HUES48 (cell line): ENCODE data around the gene RIIAD1.
A peak's percentile ranks its signal among the peaks of the same experiment; 100 is the strongest.
"Not testable (repeated sequence)": the region's sequence is repeated elsewhere in the genome, so short reads cannot be mapped to it uniquely, and the experiment has no call there.

ENCODE experiments used
- H3K27ac ChIP-seq: one replicate; pipeline ENCODE4 v1.7.0; 2013; ENCODE audit warnings: low read depth, low read length, inconsistent platforms
- H3K27me3 ChIP-seq: 2 replicates; pipeline ENCODE4 v1.6.1; 2013; ENCODE audit warnings: mild to moderate bottlenecking, low read length; ENCODE audit not compliant: control insufficient read depth, insufficient read depth
- H3K36me3 ChIP-seq: 2 replicates; pipeline ENCODE4 v1.6.1; 2013; ENCODE audit warnings: low read length; ENCODE audit not compliant: control insufficient read depth, insufficient read depth
- H3K4me1 ChIP-seq: 2 replicates; pipeline ENCODE4 v1.6.1; 2013; ENCODE audit warnings: mild to moderate bottlenecking, low read length; ENCODE audit not compliant: control insufficient read depth, insufficient read depth
- H3K4me3 ChIP-seq: 2 replicates; pipeline ENCODE4 v1.5.1; 2013; ENCODE audit warnings: mild to moderate bottlenecking, low read depth, low read length
- H3K9ac ChIP-seq: 2 replicates; pipeline ENCODE4 v1.6.1; 2013; ENCODE audit warnings: mild to moderate bottlenecking, low read depth, low read length, moderate library complexity
- H3K9me3 ChIP-seq: 2 replicates; pipeline ENCODE4 v1.6.1; 2013; ENCODE audit warnings: low read length; ENCODE audit not compliant: control insufficient read depth, insufficient read depth

Gene RIIAD1

DNA sequence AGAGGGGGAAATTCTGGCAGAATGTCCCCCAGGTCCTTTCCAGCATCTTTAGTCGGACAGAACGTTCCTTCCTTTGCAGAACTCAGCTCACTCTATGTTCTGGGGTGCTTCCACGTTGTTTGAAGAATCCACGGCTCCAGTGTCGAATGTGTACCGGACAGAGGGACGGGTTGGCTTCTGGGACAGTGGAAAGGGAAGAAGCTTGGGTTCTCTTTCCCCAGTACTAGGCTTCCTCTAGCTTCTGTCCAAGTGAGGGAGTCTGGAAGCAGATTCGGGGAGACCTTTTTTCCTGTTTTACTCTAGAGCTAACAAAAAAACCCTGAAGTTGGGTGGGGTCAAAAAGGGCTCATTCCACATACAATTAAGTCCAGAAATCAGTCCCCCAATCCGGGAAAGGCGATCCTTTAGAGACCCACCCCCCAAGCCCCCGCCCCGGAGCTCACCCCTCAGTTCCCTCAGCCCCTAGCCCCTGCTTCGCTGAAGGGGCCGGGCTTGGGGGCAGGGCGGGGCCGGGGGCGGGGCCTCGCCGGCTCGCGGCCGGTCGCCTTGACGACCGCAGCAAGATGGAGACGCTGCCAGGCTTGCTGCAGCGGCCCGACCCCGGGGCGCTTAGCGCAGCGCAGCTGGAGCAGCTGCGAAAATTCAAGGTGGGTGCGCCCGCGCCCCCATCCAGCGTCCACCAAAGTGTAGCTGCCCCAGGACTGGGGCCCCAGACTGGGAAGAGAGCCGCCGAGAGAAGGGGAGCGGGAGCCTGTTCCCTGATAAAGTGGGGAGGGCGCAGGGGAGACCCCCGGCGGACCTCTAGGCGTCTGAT lies at the start of gene RIIAD1:
TSS of gene RIIAD1 (plus strand) at position 549 of the 814 bp plus-strand sequence. CDS start at position 564, 15 bp downstream.
- Histone ChIP-seq H3K9me3 (no peaks in the 10 kb centered on the region), H3K4me3 (peak within 1 kb of the TSS; percentile 74), H3K9ac (no peak within 1 kb of the TSS), H3K27me3 (peaks cover 62% of the 10 kb centered on the region), H3K27ac (no peak within 1 kb of the TSS), H3K36me3 (no peaks in the 10 kb centered on the region), H3K4me1 (peaks cover 22% of the 10 kb centered on the region; the same call in 1 of the 2 replicates)

DNA sequence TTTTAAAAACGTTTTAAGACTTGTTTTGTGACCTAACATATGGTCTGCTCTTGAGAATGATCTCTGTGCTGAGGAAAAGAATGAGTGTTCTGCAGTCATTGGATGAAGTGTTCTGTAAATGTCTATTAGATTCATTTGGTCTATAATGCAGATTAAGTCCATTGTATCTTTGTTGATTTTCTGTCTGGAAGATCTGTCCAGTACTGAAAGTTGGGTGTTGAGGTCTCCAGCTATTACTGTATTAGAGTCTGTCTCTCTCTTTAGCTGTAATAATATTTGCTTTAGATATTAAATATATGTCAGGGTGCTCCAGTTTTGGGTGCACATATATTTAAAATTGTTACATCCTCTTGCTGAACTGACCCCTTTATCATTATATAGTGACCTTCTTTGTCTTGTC lies 47.9 kb upstream of the RIIAD1 start:
- Histone ChIP-seq H3K36me3 (peaks cover 27% of the 10 kb centered on the region), H3K27ac (no peak overlapping the region), H3K9me3 (no peaks in the 10 kb centered on the region), H3K4me1 (no peaks in the 10 kb centered on the region), H3K4me3 (no peak overlapping the region), H3K27me3 (no peaks in the 10 kb centered on the region), H3K9ac (no peak overlapping the region)

GRCh38 chr1:151680391-151680790 lies 40.9 kb upstream of the RIIAD1 start:
- Histone ChIP-seq H3K36me3 (peaks cover 27% of the 10 kb centered on the region), H3K4me3 (no peak overlapping the region), H3K27ac (no peak overlapping the region), H3K4me1 (no peaks in the 10 kb centered on the region), H3K27me3 (no peaks in the 10 kb centered on the region), H3K9me3 (no peaks in the 10 kb centered on the region), H3K9ac (no peak overlapping the region)

- Histone ChIP-seq H3K27me3 (no peaks in the 10 kb centered on the region), H3K4me3 (no peak overlapping the region), H3K27ac (no peak overlapping the region), H3K36me3 (peaks cover 31% of the 10 kb centered on the region), H3K4me1 (no peaks in the 10 kb centered on the region), H3K9ac (no peak overlapping the region), H3K9me3 (no peaks in the 10 kb centered on the region)
Measured at GRCh38 chr1:151680826-151681225, 40.5 kb upstream of the RIIAD1 start.

DNA sequence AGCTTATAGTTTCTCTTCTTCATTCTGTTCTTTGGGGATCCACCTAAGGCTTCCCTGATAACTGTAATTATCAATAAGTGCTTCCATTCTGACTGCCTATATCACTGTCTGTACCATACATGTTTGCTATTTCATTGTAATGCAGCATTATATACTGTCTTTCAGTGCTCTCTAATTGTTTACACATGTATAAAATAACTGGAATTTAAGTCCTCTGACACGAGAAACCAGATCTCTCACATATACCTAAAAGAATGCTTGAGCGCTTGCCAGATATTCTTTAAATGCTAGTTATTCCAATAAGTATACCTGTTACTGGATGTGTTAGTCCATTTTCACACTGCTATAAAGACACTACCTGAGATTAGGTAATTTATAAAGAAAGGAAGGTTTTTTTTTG lies 39.4 kb upstream of the RIIAD1 start:
- Histone ChIP-seq H3K4me3 (no peak overlapping the region), H3K9me3 (no peaks in the 10 kb centered on the region), H3K4me1 (no peaks in the 10 kb centered on the region), H3K27me3 (no peaks in the 10 kb centered on the region), H3K27ac (no peak overlapping the region), H3K36me3 (peaks cover 42% of the 10 kb centered on the region), H3K9ac (no peak overlapping the region)

- peaks cover 44% of the 10 kb centered on the region for H3K36me3 ChIP-seq
- not testable (repeated sequence) for H3K4me1 ChIP-seq, H3K9me3 ChIP-seq, H3K4me3 ChIP-seq, H3K27ac ChIP-seq, H3K9ac ChIP-seq, H3K27me3 ChIP-seq
Measured at GRCh38 chr1:151682901-151683300, 38.4 kb upstream of the RIIAD1 start.

DNA sequence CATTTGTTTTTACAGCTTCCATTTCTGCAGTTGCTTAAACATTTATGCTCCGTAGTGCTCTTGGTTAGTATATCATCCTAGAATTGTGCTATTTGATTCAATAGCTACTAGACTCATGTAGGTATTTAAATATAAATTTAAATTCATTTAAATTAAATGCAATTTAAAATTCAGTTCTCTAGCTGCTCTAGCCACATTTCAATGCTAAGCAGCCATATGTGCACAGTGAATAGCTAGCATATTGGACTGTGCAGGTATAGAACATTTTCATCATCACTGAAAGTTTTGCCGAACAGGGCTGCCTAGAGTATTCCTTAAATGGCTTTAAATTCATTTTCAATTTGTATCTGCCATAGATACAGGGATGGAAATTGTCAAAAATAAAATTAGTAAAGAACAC lies 37.2 kb upstream of the RIIAD1 start:
- Histone ChIP-seq H3K36me3 (peaks cover 39% of the 10 kb centered on the region), H3K27me3 (no peaks in the 10 kb centered on the region), H3K9ac (no peak overlapping the region), H3K4me3 (no peak overlapping the region), H3K4me1 (no peaks in the 10 kb centered on the region), H3K9me3 (no peaks in the 10 kb centered on the region), H3K27ac (no peak overlapping the region)

GRCh38 chr1:151686561-151686960 lies 34.8 kb upstream of the RIIAD1 start:
- no peaks in the 10 kb centered on the region for H3K9me3 ChIP-seq
- peaks cover 34% of the 10 kb centered on the region for H3K36me3 ChIP-seq
- no peak overlapping the region for H3K27ac ChIP-seq
- H3K9ac ChIP-seq = no peak overlapping the region
- H3K27me3 ChIP-seq = no peaks in the 10 kb centered on the region
- H3K4me3 ChIP-seq = no peak overlapping the region
- H3K4me1 ChIP-seq = no peaks in the 10 kb centered on the region

- H3K27ac ChIP-seq = no peak overlapping the region
- H3K9ac ChIP-seq = no peak overlapping the region
- no peak overlapping the region for H3K4me3 ChIP-seq
- no peaks in the 10 kb centered on the region for H3K9me3 ChIP-seq
- no peaks in the 10 kb centered on the region for H3K27me3 ChIP-seq
- H3K36me3 ChIP-seq = peaks cover 46% of the 10 kb centered on the region
- H3K4me1 ChIP-seq = no peaks in the 10 kb centered on the region
Measured at GRCh38 chr1:151689494-151689893, 31.8 kb upstream of the RIIAD1 start.

- Histone ChIP-seq H3K4me3 (no peak overlapping the region), H3K27ac (no peak overlapping the region), H3K9me3 (no peaks in the 10 kb centered on the region), H3K27me3 (no peaks in the 10 kb centered on the region), H3K36me3 (peaks cover 38% of the 10 kb centered on the region), H3K4me1 (no peaks in the 10 kb centered on the region), H3K9ac (no peak overlapping the region)
Measured at GRCh38 chr1:151692226-151692625, 29.1 kb upstream of the RIIAD1 start.

GRCh38 chr1:151693057-151693651 lies 28.2 kb upstream of the RIIAD1 start:
- H3K36me3 ChIP-seq = peaks cover 43% of the 10 kb centered on the region
- no peak overlapping the region for H3K4me3 ChIP-seq
- no peaks in the 10 kb centered on the region for H3K4me1 ChIP-seq
- no peaks in the 10 kb centered on the region for H3K27me3 ChIP-seq
- no peaks in the 10 kb centered on the region for H3K9me3 ChIP-seq
- H3K27ac ChIP-seq = no peak overlapping the region
- H3K9ac ChIP-seq = no peak overlapping the region
